ENCODE data around the gene DLEU7.

DLEU7 gene

DNA sequence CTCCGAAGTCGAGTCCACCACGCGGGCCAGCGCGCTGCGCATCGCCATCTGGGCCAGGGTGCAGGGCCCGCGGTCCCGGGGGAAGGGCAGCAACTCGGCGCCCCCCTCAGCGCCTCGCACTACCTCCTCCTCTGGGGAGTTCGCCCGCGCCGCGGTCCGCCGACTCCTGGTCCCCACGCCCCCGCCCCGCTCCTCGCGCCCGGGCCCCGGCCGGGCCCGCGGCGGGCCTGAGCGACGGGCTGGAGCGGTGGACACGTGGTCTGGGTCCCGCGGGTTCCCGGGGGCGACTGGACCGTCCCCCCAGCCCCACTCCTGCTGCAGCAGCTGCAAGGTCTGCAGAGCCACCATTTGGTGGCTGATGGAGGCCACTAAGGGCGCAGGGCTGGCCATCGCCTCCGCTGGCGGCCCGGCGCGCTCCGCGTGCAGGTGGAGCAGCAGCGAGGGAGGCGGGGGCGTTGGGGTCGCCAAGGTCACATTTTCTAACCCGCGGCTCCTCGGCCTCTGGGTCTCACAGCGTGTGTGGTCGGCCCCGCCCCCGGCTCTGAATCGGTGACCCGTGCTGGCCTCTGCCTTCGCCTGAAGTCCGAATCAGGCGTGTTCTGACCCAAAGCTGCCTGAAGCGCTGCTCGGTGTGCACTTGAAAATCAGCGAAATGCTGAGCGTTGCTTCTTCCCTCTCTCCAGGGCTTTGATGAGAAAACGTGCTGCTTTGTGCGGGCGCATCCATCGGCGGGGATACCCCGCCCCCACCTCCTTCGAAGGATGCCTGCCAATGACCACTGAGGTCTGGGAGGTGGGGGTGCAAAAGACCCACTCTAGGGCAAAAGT, at the start of gene DLEU7:
Gene DLEU7, minus strand, starts transcription at position 436 of the 827 bp plus-strand sequence. Its CDS starts 46 bp downstream, at position 390.
- DNase-seq (ENCODE audit: low read depth in 2 of 2) = no peak

DNA sequence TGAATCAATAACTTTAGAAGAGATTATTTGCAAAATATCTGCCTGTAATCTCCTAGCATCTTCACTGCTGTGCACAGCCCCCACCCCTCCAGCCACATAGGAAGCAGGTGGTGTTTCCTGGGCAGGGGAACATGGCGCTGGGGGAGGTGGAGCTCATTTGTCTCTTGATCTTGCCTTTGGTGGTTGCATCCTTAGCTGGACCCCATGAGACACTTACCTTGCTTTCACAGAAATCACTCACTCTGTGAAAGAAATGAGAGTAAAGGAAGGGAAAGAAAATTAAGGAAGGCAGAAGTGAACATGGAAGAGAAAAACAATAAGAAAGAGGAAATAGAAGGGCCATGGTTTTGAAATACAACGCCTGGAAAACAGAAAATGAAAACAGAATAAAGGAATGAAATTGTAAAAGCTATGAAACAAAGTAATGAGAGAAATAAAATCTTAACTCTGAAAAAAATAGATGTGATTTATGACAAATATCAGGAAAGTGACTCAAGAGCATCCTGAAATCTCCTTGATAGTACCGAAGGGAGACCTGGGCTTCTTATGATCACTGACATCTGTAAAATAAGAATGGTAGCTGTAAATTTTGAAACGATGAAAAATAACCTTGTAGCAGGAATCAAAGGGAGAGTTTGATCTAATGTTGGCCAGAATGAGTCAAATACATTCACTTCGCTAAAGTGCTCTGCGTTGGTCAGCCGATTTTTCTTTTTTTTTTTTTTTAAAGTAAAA, 48.9 kb upstream of the DLEU7 start:
- no peak for DNase-seq (ENCODE audit: low read depth in 2 of 2)

DNA sequence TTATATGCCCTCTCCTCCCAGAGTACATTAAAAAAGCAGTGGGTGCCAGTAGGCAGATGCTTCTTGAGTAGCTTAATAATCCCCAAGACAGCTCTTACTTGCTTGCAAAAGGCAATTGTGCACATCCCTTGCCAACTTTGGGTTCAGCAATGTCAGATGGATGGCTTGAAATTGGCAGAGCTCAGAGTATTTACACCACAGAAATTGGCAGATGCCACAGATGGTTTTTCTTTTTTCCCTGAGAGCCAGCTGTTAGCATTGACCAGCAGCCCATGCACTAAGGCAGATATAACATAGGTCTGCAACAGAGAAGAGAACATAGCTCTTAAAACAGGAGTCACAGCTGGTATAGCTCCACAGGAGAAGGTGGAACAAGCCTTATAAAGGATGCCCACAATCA, 47.7 kb upstream of the DLEU7 start:
- DNase-seq (ENCODE audit: low read depth in 2 of 2) = no peak

DNA sequence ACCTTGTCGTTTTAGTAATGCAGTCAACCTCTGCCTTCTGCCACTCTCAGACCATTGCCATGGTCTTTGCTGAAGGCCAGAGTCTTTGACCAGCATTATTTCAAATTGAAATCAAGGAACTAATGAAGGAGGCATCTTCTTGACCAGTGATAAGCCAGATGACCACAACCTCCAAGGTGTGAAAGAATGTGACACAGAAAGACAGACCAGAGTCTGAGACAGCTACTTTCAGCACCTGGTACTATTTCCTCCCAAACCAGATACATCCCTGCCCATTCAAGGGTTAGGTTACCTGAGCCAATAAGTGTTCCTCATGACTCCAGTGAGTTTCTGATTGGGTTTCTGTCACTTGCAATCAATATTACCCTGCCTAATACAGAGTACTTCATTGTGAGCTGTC, 45.8 kb upstream of the DLEU7 start:
- DNase-seq (ENCODE audit: low read depth in 2 of 2) = no peak

DNA sequence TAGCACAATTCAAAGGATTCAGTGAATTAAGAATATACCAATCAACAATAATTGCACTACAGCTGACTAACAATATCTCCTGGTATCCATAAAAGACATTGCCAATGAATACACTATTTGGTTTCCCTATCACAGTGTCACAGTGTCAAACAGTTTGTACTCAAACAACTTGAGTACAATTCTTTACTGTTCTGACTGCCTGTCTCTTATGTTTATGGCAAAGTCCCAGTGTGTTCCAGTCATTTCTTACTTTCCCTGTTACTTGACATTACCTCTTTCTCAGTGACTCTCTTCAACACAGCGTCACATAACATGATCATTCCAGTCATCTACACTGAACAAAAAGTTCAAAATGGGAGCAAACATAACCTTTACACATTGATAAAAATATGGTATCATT, 44.9 kb upstream of the DLEU7 start:
- no peak for DNase-seq (ENCODE audit: low read depth in 2 of 2)

DNA sequence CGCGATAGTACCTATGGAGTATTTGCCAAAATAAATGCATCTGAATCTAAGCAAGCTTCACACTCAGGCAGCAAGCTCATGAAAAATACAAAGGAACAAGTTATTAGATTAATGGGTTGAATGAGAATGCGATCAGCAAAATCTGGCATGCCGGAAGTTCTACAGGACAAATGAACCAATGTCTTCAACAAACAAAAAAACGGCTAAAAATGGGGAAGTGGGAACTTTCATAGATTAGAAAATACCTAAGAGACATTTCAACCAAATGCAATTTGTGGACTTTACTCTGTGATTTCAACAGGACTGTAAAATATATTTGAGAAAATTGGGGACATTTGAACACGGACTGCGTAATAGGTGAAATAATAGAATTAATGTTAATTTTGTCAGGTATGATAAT, 43.7 kb upstream of the DLEU7 start:
- DNase-seq (ENCODE audit: low read depth in 2 of 2) = no peak

DNA sequence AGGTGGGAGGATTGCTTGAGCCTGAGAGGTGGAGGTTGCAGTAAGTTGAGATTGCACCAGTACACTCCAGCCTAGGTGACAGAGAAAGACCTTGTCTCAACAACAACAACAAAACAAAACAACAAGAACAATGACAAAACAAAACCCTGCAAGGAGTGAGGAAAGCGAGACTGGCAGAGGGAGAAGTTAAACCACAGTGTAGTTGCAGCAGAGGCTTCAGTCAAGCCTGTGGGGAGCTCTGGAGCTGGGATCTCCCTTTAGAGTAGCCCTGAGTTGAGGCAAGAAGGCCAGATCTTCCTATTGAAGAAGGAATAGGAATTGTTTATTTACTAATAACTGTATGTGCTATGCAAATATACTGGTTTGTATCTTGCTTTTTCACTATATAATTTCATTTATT, 40.8 kb upstream of the DLEU7 start:
- DNase-seq (ENCODE audit: low read depth in 2 of 2) = no peak

DNA sequence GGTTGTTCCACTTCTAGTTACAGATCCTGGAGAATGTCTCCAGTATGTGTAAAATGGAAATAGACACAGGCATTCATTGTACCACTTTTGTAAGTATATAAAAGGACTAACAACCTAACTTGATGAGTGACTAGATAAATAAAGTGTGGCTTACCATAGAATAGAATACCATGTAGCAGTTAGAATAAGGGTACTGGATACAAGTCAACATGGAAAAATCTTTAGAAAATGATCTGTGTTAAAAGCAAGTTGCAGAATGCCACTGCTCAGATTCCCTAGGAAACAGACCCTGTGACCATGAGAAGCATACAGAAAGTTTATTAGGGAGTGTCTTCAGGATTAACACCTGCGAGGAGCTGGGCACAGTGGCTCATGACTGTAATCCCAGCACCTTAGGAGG, 40.2 kb upstream of the DLEU7 start:
- no peak for DNase-seq (ENCODE audit: low read depth in 2 of 2)

DNA sequence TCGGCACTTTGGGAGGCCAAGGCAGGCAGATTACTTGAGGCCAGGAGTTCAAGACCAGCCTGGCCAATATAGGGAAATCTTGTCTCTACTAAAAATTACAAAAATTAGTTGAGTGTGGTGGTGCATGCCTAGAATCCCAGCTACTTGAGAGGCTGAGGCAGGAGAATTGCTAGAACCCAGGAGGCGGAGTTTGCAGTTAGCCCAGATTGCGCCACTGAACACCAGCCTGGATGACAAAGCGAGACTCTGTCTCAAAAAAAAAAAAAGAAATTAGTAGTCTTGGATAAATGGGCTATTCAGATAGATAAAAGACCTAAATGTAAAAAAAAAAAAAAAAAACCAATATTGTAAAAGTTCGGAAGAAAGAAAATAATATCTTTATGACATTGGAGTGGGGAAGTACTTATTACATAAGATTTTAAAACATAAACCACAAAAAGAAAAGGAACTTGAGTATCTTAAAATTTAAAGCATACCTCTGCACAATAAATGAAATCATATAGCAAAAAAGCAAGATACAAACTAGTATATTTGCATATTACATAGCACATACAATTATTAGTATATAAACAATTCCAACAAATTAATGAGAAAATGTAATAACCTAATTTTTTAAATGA, 39.4 kb upstream of the DLEU7 start:
- no peak for DNase-seq (ENCODE audit: low read depth in 2 of 2)

DNA sequence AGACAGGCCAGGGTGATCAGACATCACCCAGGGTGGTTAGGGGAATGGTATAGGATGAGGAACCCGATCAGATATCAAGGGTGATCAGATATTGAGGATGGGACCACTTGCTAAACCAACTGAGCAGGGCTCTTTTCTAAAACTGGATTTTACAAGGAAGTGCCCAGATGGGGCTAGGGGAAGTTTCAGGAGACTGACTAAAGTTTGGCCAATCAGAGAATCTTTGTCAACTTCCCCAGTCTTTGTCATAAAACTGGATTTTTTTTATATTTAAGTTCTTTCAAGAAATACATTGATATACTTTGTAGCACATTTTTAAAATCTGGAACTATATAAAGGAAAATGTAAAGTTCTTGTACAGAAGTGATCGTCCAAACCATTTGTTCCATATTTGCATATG, 30.5 kb upstream of the DLEU7 start:
- DNase-seq (ENCODE audit: low read depth in 2 of 2) = no peak

DNA sequence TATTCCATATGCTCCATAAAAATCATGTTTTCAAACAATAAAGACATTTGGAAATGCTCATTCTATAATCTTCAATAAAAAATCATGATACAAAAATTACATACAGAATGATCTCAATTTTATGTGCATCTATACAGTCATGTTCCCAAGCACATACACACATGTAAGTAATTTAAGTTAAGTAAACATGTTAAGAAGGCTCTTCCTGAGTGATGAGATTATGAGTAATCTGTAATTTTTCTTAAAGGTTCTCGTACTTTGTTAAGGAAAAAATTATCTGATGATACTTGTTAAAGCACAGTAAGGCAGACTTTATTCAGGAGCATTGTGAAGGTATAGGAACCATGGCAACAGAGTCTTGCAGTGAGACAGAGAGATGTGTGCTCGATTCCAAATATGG, 30.0 kb upstream of the DLEU7 start:
- no peak for DNase-seq (ENCODE audit: low read depth in 2 of 2)

DNA sequence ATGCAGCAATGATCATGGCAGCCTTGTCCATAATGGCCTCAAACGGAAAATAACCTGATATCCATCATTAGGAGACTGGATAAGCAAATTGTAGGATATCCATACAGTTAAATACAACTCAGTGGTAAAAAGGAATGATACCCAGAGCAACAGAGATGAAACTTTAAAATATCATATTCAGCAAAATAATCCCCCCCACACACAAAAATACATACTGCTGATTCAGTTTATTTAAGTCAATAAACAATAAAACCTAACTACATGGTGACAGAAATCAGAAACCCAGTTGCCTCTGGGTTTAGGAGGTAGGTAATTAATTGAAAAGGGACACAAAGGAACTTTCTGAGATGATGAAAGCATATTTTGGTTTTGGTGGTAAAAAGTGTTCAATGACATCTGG, 27.9 kb upstream of the DLEU7 start:
- DNase-seq (ENCODE audit: low read depth in 2 of 2) = no peak

DNA sequence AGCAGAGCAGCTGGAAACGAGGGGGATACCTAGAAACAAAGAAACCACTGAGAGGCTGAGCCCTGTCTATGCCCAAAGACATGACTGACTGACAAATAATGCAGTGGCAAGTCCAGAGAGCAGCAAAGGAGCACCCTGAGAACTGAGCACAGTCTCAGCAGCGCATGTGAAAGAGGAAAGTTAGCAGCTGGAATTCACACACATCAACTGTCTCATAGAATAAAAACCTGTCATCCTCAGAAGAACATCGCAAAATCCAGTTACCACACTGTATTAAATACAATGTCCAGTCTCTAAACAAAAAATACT, 24.1 kb upstream of the DLEU7 start:
- no peak for DNase-seq (ENCODE audit: low read depth in 2 of 2)

DNA sequence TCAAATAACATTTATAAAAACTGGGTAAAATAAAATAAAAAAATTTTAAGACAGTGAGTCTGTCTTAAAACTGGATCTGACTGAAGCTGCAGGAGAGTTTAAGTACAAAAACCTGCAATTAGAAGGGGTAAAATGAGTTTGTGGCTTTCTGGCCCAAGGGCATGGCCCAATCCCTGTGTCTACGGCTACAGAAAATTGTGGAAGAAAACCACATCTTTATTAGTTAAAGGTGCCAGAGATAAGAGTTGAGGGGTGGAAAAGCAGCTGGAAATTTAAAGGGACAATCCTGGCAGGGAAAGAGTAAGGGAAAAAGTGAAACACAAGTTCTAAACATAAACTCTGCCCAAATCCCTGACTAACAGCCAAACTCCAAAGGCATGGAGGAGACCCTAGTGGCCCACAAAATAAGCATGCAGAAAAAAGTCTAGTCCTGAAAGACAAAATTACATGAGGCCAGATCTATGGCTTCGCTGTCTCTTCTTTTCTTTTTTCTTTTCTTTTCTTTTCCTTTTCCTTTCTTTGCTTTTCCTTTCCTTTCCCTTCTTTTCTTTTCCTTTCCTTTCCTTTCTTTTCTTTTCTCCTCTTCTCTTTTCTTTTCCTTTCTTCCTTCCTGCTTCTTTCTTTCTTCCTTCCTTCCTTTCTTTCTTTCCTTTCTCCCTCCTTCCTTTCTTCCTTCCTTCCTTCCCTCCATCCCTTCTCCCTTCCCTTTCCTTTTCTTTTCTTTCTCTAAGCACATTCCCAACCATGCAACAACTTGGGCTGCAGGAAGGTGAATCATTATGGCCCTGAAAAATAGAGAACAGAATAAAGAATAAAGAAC, 23.5 kb upstream of the DLEU7 start:
- no peak for DNase-seq (ENCODE audit: low read depth in 2 of 2)

DNA sequence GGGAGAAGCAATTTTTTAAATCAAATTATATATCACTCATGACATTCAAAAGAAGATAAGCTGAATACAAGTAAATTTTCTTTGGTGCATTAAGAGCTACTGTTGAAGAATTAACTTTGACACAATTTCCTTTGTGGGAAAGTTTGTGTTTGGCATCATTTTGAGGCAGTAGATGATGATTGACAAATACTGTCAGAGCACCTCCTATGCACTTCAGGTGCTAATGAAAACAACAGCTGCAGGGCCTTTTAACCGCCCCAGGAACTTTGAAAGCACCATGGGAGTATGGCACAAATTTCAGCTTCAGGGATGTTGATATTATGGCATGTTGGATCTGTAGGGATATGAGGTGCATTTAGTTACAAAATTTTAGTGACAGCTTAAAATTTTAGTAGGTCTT, 21.0 kb upstream of the DLEU7 start:
- no peak for DNase-seq (ENCODE audit: low read depth in 2 of 2)

DNA sequence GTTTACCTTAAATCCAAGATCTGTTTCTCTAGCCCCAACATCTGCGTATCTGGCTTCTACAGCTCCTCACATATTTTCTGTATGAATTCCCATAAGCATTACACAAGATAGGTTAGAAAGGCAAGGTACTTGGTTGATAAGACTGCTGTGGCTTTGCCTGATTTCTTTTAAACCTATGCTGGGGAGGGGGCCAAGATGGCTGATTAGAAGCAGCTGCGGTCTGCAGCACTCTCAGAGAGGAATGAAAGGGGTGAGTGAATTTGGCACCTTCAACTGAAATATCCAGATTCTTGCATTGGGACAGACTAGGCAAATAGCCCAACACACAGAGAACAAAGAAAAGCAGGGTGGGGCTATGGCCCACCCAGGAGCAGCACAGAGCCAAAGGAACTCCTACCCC, 12.2 kb upstream of the DLEU7 start:
- DNase-seq (ENCODE audit: low read depth in 2 of 2) = no peak

DNA sequence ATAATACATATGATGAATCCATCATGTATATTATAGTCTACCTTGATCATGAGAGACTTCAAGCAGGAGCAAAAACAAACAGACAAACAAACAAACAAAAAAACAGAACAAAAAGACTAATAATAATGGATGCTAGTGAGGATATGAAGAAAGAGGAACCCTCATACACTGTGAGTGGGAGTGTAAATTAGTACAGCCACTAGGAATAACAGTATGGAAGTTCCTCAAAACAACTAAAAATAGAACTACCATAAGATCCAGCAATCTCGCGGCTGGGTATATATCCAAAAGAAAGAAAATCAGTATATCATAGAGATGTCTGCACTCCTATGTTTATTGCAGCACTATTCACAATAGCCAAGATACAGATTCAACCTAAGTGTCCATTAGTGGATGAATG, 7.0 kb upstream of the DLEU7 start:
- no peak for DNase-seq (ENCODE audit: low read depth in 2 of 2)

DNA sequence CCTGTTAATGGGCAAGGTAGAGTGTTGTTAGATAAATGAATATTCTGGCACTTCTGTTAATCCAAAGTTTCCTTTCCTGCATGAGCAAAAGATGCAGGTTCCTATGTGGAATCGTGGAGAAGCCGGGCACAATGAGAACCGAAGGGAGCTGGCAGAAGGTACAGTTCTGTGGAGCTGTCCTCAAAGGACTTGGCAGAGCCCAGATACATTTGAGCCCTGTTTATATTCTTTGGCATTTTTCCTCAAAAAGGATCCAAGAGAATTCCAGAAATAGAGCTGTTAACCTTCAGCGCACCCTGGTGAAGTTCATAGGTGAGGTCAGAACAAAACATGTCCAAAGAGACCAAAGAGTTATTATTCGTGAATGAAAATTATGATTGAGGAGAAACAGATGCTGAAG, 4.0 kb upstream of the DLEU7 start:
- DNase-seq (ENCODE audit: low read depth in 2 of 2) = no peak

DNA sequence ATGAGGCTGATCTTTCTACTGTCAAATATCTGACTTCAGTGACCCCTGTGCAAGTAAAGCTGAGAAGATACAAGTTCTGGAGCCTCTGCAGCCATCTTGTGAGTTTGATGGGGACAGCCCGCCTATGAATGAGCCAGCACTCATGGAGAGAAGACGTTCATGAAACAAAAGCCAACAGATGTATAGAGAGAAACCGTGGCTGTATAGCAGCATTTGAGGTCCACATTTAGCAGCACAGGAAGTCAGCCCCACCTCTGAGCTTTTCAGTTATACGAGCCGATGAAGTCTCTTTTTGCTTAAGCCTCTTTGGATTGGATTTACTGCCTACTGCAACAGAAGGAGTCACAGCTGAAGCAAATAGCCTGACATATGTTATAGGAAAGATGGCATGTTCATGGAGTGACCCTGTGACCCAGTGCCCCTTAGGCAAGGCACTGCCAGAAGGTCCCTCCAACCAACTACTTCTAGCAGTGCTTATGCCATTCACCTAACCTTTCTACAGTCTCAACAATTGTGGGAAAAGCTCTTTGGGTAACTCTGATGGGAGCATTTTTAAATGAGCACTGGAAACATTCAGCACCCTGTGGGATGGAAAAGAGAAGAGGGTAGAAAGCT, 3.5 kb upstream of the DLEU7 start:
- DNase-seq (ENCODE audit: low read depth in 2 of 2) = no peak

DNA sequence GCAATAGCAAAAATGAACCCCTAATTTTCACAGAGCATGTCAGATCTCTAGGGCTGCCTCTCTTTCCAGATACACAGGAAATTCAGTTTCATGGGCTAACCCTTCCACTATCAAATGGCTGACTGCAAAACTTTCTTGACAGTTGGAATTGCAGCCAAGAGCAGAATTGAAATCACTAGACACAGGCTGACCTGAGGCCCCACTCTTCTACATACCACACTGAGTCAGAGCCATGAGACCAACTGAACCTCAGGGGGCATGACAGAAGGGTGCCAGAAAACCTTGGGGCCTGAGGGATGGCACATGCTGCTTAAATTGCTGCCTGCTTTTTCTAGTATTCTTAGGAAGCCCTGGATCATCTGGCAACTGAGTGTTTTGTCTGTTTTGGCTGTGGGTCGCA, 1.7 kb upstream of the DLEU7 start:
- no peak for DNase-seq (ENCODE audit: low read depth in 2 of 2)

DNA sequence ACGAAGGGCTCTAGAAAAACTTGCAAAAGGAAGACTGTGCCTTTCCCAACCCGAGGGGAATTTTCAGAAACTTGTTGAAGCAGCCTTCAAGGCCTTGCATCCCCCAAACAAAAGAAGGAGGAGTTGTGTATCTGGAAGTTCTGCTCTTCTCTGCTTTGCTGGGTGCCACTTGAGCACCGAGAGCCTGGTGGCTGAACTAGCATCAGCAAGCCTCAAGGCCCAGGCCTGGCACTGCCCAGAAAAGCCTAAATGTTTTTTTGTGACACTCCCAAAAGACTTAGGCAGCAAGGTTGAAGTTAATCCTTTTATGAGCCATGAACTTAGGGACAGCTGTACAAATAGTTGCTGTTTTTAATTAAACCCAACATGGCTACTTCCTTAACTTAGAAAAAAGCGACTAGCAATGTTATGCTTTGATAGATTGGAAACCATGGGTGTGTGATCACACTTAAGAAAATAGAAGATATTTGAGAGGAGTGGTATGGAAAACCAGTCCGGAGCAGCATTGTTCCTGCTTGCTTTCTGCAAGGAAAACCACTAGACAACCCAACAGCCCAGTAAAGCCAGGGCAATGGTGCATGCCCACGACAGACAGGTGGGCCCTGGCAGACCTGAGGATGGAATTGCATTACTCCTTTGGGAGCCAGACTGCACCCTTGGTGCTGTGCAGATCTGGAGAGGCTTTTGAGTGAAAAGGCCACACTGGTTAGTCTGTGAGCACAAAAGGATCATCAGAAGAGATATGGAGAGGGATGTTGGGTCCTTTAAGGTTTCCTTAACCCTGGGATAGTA, 788 bp upstream of the DLEU7 start:
- DNase-seq (ENCODE audit: low read depth in 2 of 2) = no peak
